ENCODE results near the gene POLD4. TPM values are rescaled to one million over a fixed set of nuclear protein-coding genes. Genes with fewer than 3 reads are reported as not detected.

Gene POLD4
- total RNA-seq, 1 donor from 2014 or later, result 87.5 TPM

- no peak for DNase-seq (ENCODE audit: low spot score)
These were observed 35.3 kb downstream of the POLD4 start for GRCh38 chr11:67317888-67318555.

- DNase-seq (ENCODE audit: low spot score), result peak; percentile 98
These were observed 36.0 kb downstream of the POLD4 start for GRCh38 chr11:67317205-67317887.

GRCh38 chr11:67316882-67317204 lies 36.5 kb downstream of the POLD4 start:
- DNase-seq (ENCODE audit: low spot score), result no peak

- DNase-seq (ENCODE audit: low spot score), result no peak
These were observed 37.9 kb downstream of the POLD4 start for GRCh38 chr11:67315325-67315909.

- DNase-seq (ENCODE audit: low spot score), result no peak
These were observed 39.1 kb downstream of the POLD4 start for GRCh38 chr11:67314218-67314617.

- no peak for DNase-seq (ENCODE audit: low spot score)
These were observed 40.0 kb downstream of the POLD4 start for GRCh38 chr11:67313125-67313890.

GRCh38 chr11:67312187-67313021 lies 40.9 kb downstream of the POLD4 start:
- DNase-seq (ENCODE audit: low spot score), result peak; percentile 70

- DNase-seq (ENCODE audit: low spot score), result no peak
These were observed 41.7 kb downstream of the POLD4 start for GRCh38 chr11:67311556-67312082.

GRCh38 chr11:67311051-67311555 lies 42.2 kb downstream of the POLD4 start:
- DNase-seq (ENCODE audit: low spot score), result no peak

GRCh38 chr11:67310246-67311050 lies 42.9 kb downstream of the POLD4 start:
- DNase-seq (ENCODE audit: low spot score), result no peak

GRCh38 chr11:67309661-67310061 lies 43.7 kb downstream of the POLD4 start:
- DNase-seq (ENCODE audit: low spot score), result no peak

GRCh38 chr11:67309166-67309565 lies 44.2 kb downstream of the POLD4 start:
- DNase-seq (ENCODE audit: low spot score), result no peak

- DNase-seq (ENCODE audit: low spot score), result no peak
These were observed 45.1 kb downstream of the POLD4 start for GRCh38 chr11:67308031-67308866.

GRCh38 chr11:67307545-67308001 lies 45.8 kb downstream of the POLD4 start:
- DNase-seq (ENCODE audit: low spot score), result no peak

- DNase-seq (ENCODE audit: low spot score), result no peak
These were observed 46.4 kb downstream of the POLD4 start for GRCh38 chr11:67306769-67307544.

- no peak for DNase-seq (ENCODE audit: low spot score)
These were observed 48.7 kb downstream of the POLD4 start for GRCh38 chr11:67304511-67305113.

- no peak for DNase-seq (ENCODE audit: low spot score)
These were observed 49.4 kb downstream of the POLD4 start for GRCh38 chr11:67303835-67304411.
